Astrocyte (in vitro differentiated cells and primary cell): ENCODE measurements around the gene CD28.

Source experiments
- CTCF ChIP-seq: IDR thresholded peaks from 2 replicates; pipeline ENCODE4 v1.5.1; 2011; ENCODE audit warnings: low read depth, mild to moderate bottlenecking, inconsistent platforms, low read length, moderate library complexity; ENCODE audit not compliant: insufficient read depth
- EZH2 ChIP-seq: IDR thresholded peaks from 2 replicates; pipeline ENCODE4 v1.6.1; 2012; ENCODE audit warnings: mild to moderate bottlenecking, low read length, inconsistent platforms; ENCODE audit not compliant: insufficient read depth

GRCh38 chr2:203708846-203709396 lies 2.5 kb downstream of the CD28 start:
- TF ChIP-seq CTCF, result no peak
- TF ChIP-seq EZH2, result no peak
